ENCODE results near the gene RFT1. TPM values are rescaled to one million over a fixed set of nuclear protein-coding genes. Genes with fewer than 3 reads are reported as not detected.

RFT1 gene
- total and polyA plus RNA-seq, 2 donors (not counting 3 experiments of a cell fraction or from before 2014, with no cell fraction given), result 29.8 to 39.9 TPM

- no peaks in the 10 kb centered on the region for H3K36me3 ChIP-seq (ENCODE audit: control insufficient read depth in 2 of 2, extremely low read depth in 1 of 2, insufficient read depth in 2 of 2, low read length in 2 of 2)
- no peak for DNase-seq (ENCODE audit: low read depth, low spot score)
- intact Hi-C loops (cut with micrococcal nuclease), result no loop called here
- H3K27ac ChIP-seq (ENCODE audit: insufficient read depth, low read depth, low read length), result no peak overlapping the region
- ChIA-PET POLR2A (no interaction called here), CTCF (interaction anchor here (1.1 kb wide), 1 partner anchor 51 kb away, joined by 3 read pairs; no protein-coding TSS in a partner anchor)
- H3K4me1 ChIP-seq (ENCODE audit: control insufficient read depth, extremely low read depth, insufficient read depth, low read length), result peaks cover 8% of the 10 kb centered on the region
- H3K9ac ChIP-seq (replicated peaks; ENCODE audit: extremely low read depth, insufficient read depth, low read length), result no peak overlapping the region
- dilution Hi-C loops (cut with MboI; ENCODE audit: extremely low pct_ligation_motif_present, low sequenced_read_pairs), result no loop called here
- no TSS peak for BruUV-seq (replicated peaks)
- H4K20me1 ChIP-seq (replicated peaks; ENCODE audit: control insufficient read depth, extremely low read depth, insufficient read depth, low read length), result no peaks in the 10 kb centered on the region
- H3K9me3 ChIP-seq (replicated peaks; ENCODE audit: control insufficient read depth, insufficient read depth, low read length), result no peaks in the 10 kb centered on the region
- H3K4me2 ChIP-seq (ENCODE audit: insufficient read depth, low read length), result no peak overlapping the region
- no peak overlapping the region for H2AFZ ChIP-seq (ENCODE audit: low read depth, low read length)
- no peaks in the 10 kb centered on the region for H3K27me3 ChIP-seq (ENCODE audit: control insufficient read depth in 2 of 2, insufficient read depth in 2 of 2, low read length in 2 of 2)
- no peak overlapping the region for H3K4me3 ChIP-seq (replicated peaks in 1 of 3; ENCODE audit: insufficient read depth in 1 of 3, low read depth in 1 of 3, low read length in 3 of 3)
- no peaks in the 10 kb centered on the region for H3K79me2 ChIP-seq (ENCODE audit: control insufficient read depth, insufficient read depth, low read length)
- no peaks in the 10 kb centered on the region for H3K9me1 ChIP-seq (replicated peaks; ENCODE audit: control insufficient read depth, extremely low read depth, insufficient read depth, low read length)
- TF ChIP-seq FOS (IDR thresholded peaks at IDR 0.05; ENCODE audit: borderline replicate concordance, insufficient read depth, low read length), result no peak
- no peak for TF ChIP-seq MYC (IDR thresholded peaks at IDR 0.05; ENCODE audit: low read depth, low read length)
- no peak for TF ChIP-seq POLR2A (IDR thresholded peaks at IDR 0.05; ENCODE audit: low read depth, low read length)
- no peak for TF ChIP-seq MAX (IDR thresholded peaks at IDR 0.05; ENCODE audit: insufficient read depth, insufficient read length)
- no peak for TF ChIP-seq EZH2 (IDR thresholded peaks at IDR 0.05; ENCODE audit: borderline replicate concordance, low read depth, low read length, severe bottlenecking)
- no peak for FAIRE-seq
These were observed 55.2 kb downstream of the RFT1 start for GRCh38 chr3:53074761-53075742.

- no peaks in the 10 kb centered on the region for H3K36me3 ChIP-seq (ENCODE audit: control insufficient read depth in 2 of 2, extremely low read depth in 1 of 2, insufficient read depth in 2 of 2, low read length in 2 of 2)
These were observed 55.9 kb downstream of the RFT1 start for GRCh38 chr3:53074366-53074696.

More at GRCh38 chr3:53074366-53074696, 55.9 kb downstream of the RFT1 start:
- intact Hi-C loops (cut with micrococcal nuclease), result no loop called here
- Histone ChIP-seq H3K27ac (ENCODE audit: insufficient read depth, low read depth, low read length) (no peak overlapping the region), H3K9me1 (replicated peaks; ENCODE audit: control insufficient read depth, extremely low read depth, insufficient read depth, low read length) (no peaks in the 10 kb centered on the region), H2AFZ (ENCODE audit: low read depth, low read length) (no peak overlapping the region), H3K9ac (replicated peaks; ENCODE audit: extremely low read depth, insufficient read depth, low read length) (no peak overlapping the region), H3K9me3 (replicated peaks; ENCODE audit: control insufficient read depth, insufficient read depth, low read length) (no peaks in the 10 kb centered on the region), H3K4me2 (ENCODE audit: insufficient read depth, low read length) (no peak overlapping the region), H3K4me3 (replicated peaks in 1 of 3; ENCODE audit: insufficient read depth in 1 of 3, low read depth in 1 of 3, low read length in 3 of 3) (no peak overlapping the region), H3K27me3 (ENCODE audit: control insufficient read depth in 2 of 2, insufficient read depth in 2 of 2, low read length in 2 of 2) (peaks cover 0 to 2% of the 10 kb centered on the region in 2 experiments), H4K20me1 (replicated peaks; ENCODE audit: control insufficient read depth, extremely low read depth, insufficient read depth, low read length) (no peaks in the 10 kb centered on the region), H3K79me2 (ENCODE audit: control insufficient read depth, insufficient read depth, low read length) (no peaks in the 10 kb centered on the region), H3K4me1 (ENCODE audit: control insufficient read depth, extremely low read depth, insufficient read depth, low read length) (peaks cover 8% of the 10 kb centered on the region)
- FAIRE-seq, result no peak
- POLR2A ChIA-PET, result no interaction called here
- dilution Hi-C loops (cut with MboI; ENCODE audit: extremely low pct_ligation_motif_present, low sequenced_read_pairs), result no loop called here
- TF ChIP-seq GATA2 (IDR thresholded peaks at IDR 0.05; ENCODE audit: insufficient read depth, insufficient read length, low read depth, low read length) (no peak), EZH2 (IDR thresholded peaks at IDR 0.05; ENCODE audit: borderline replicate concordance, low read depth, low read length, severe bottlenecking) (no peak), MYC (IDR thresholded peaks at IDR 0.05; ENCODE audit: low read depth, low read length) (no peak), CTCF (IDR thresholded peaks at IDR 0.05; ENCODE audit: extremely low read depth in 1 of 2, insufficient read depth in 1 of 2, low read depth in 1 of 2, low read length in 2 of 2) (no peak), POLR2AphosphoS5 (IDR thresholded peaks at IDR 0.05; ENCODE audit: insufficient read depth, low read depth, low read length) (no peak), JUN (IDR thresholded peaks at IDR 0.05; ENCODE audit: borderline replicate concordance, insufficient read depth, insufficient read length, low read depth) (no peak), MAX (IDR thresholded peaks at IDR 0.05; ENCODE audit: insufficient read depth, insufficient read length) (no peak), FOS (IDR thresholded peaks at IDR 0.05; ENCODE audit: borderline replicate concordance, insufficient read depth, low read length) (no peak), POLR2A (IDR thresholded peaks at IDR 0.05; ENCODE audit: low read depth, low read length) (no peak)
- BruUV-seq (replicated peaks), result no TSS peak
- CTCF ChIA-PET, result interaction anchor here (1.1 kb wide), 1 partner anchor 50 kb away, joined by 3 read pairs; no protein-coding TSS in a partner anchor
- DNase-seq (ENCODE audit: low read depth, low spot score), result no peak
